ENCODE measurements around the gene FGG. TPM values are rescaled to one million over a fixed set of nuclear protein-coding genes. Genes with fewer than 3 reads are reported as not detected.

FGG gene
- not detected in 2 replicates for total RNA-seq

DNA sequence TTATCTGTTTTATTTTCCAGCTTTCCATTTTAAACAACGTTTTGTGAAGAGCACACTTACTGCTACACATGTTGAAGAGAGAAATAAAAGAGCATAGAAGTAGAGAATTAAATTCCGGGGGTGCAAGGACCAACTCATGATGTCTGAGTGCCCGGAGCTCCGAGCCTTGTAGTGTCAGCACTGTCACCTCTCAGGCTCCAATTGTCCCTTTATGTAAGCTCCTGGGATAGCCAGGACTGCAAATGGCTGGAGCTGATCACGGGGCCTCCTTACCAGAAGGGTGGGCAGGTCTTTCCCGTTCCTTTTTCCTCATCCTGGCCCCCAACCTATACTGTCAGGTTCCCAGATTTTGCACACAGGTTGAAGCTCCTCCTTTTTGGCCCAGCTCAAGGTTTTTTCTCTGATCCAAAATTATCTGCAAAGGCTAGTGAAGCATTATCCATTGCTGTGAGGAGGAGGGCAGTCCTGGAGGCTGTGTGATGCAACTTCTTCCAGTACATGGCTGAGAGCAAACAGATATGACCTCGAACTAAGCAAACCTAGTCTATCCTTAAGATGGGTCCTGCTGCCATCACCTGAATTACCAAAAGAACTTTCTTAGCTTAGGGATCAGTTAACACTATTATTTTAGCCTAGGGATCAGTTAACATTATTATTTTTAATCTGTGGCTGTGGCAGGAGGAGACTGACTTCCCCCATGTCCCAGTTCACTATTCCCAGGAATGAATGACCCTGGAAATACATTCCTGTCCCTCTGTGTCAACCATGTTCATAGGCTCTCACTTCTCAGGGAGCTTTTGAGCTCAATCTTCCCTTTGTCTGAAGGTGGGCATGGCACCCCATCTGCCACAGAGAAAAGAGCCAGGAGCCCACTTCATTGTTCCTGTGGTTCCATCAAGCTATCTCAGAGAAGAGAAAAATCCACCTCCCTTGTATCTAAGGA lies at the start of gene FGG:
Gene FGG, minus strand, starts transcription at position 185 of the 943 bp plus-strand sequence. Its CDS starts 47 bp downstream, at position 138.
- DNase-seq (ENCODE audit: low spot score) = no peak
- Mint-ChIP-seq H3K9me3 (peaks cover 4% of the 10 kb centered on the region), H3K36me3 (ENCODE audit: low read depth) (no peaks in the 10 kb centered on the region), H3K27me3 (ENCODE audit: insufficient read depth) (peaks cover 20% of the 10 kb centered on the region), H3K4me1 (ENCODE audit: low read depth) (peaks cover 13% of the 10 kb centered on the region), H3K27ac (no peak within 1 kb of the TSS), H3K4me3 (no peak within 1 kb of the TSS)
- intact Hi-C loops (cut with micrococcal nuclease) = no loop called here

GRCh38 chr4:154660052-154660451 lies 47.6 kb upstream of the FGG start:
- H3K4me1 Mint-ChIP-seq (ENCODE audit: low read depth) = no peaks in the 10 kb centered on the region
- DNase-seq (ENCODE audit: low spot score) = no peak
- no peaks in the 10 kb centered on the region for H3K9me3 Mint-ChIP-seq
- H3K27me3 Mint-ChIP-seq (ENCODE audit: insufficient read depth) = peaks cover 3% of the 10 kb centered on the region
- H3K36me3 Mint-ChIP-seq (ENCODE audit: low read depth) = no peaks in the 10 kb centered on the region
- H3K27ac Mint-ChIP-seq = no peak overlapping the region
- intact Hi-C loops (cut with micrococcal nuclease) = no loop called here
- no peak overlapping the region for H3K4me3 Mint-ChIP-seq

DNA sequence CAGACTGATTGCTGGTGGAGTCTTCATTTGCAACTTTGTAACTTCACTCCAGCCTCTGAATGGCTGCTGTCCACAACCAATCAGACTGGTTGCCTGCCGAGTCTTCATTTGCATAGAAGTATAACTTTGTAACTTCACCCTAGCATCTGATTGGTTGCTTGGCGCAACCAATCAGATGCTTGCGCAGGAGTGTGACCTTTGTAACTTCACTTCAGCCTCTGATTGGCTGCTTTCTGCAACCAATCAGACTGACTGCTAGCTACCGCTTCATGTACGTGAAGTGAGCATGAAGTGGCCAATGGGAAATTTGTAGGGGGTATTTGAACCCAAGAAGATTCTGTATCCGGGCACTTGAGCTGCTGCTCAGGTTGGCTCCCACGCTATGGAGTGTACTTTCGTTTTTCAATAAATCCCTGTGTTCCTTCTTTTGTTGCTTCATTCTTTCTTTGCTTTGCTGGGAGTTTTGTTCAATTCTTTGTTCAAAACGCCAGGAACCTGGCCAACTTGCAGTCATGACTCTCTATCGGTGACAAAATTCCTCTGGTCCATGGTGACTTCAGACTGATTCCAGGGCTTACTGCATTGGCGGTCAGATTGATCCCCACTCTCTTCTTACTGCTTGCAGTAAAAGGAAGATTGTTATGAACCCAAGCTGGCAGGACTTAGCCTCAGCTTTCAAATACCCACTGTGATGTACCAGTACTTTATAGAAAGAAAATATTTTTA lies 46.4 kb upstream of the FGG start:
- H3K36me3 Mint-ChIP-seq (ENCODE audit: low read depth) = no peaks in the 10 kb centered on the region
- DNase-seq (ENCODE audit: low spot score) = no peak

GRCh38 chr4:154643493-154643892 lies 31.0 kb upstream of the FGG start:
- Mint-ChIP-seq H3K4me1 (ENCODE audit: low read depth) (no peaks in the 10 kb centered on the region), H3K27me3 (ENCODE audit: insufficient read depth) (peaks cover 2% of the 10 kb centered on the region), H3K4me3 (no peak overlapping the region), H3K27ac (no peak overlapping the region), H3K9me3 (no peaks in the 10 kb centered on the region), H3K36me3 (ENCODE audit: low read depth) (no peaks in the 10 kb centered on the region)
- DNase-seq (ENCODE audit: low spot score) = no peak
- intact Hi-C loops (cut with micrococcal nuclease) = no loop called here

More for the DNA sequence above, 46.4 kb upstream of the FGG start:
- Mint-ChIP-seq H3K4me1 (ENCODE audit: low read depth) (no peaks in the 10 kb centered on the region), H3K27me3 (ENCODE audit: insufficient read depth) (peaks cover 7% of the 10 kb centered on the region), H3K9me3 (no peaks in the 10 kb centered on the region), H3K4me3 (no peak overlapping the region), H3K27ac (no peak overlapping the region)
- intact Hi-C loops (cut with micrococcal nuclease) = no loop called here

DNA sequence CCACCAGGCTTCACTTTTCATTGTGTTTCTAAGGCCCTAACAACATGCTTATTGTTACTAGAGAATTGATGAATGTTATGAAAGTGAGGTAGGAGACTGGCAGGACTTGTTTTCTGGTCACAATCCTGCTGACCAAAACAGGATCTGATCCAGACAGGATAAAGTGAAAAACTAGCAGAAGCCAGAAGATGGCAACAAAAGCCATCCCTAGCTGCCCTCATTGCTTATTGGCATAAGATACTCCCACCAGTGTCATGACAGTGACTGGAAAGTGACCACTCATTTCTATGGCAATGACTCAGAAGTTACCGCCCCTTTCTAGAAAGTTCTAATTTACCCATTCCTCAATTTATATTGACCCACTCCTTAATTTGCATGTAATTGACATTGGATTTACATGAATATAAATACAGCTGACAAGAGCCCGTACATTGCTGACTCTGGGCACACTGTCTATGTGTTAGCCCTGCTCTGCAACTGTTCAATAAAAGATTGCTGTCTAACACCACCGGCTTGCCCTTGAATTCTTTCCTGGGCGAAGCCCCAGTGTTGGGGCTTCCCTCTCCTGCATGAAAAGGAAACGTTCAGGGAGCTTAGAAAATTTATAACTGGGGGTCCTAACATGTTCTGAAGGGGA lies 30.0 kb upstream of the FGG start:
- Mint-ChIP-seq H3K27ac (no peak overlapping the region), H3K36me3 (ENCODE audit: low read depth) (no peaks in the 10 kb centered on the region), H3K4me1 (ENCODE audit: low read depth) (no peaks in the 10 kb centered on the region), H3K4me3 (no peak overlapping the region), H3K27me3 (ENCODE audit: insufficient read depth) (peaks cover 2% of the 10 kb centered on the region), H3K9me3 (no peaks in the 10 kb centered on the region)
- no peak for DNase-seq (ENCODE audit: low spot score)
- intact Hi-C loops (cut with micrococcal nuclease) = no loop called here

- H3K27me3 Mint-ChIP-seq (ENCODE audit: insufficient read depth) = peaks cover 2% of the 10 kb centered on the region
These were observed 28.5 kb upstream of the FGG start for GRCh38 chr4:154640999-154641398.

GRCh38 chr4:154634058-154634457 lies 21.6 kb upstream of the FGG start:
- no peak for DNase-seq (ENCODE audit: low spot score)
- Mint-ChIP-seq H3K4me1 (ENCODE audit: low read depth) (no peaks in the 10 kb centered on the region), H3K9me3 (no peaks in the 10 kb centered on the region), H3K27ac (no peak overlapping the region), H3K27me3 (ENCODE audit: insufficient read depth) (peaks cover 3% of the 10 kb centered on the region), H3K36me3 (ENCODE audit: low read depth) (no peaks in the 10 kb centered on the region), H3K4me3 (no peak overlapping the region)
- intact Hi-C loops (cut with micrococcal nuclease) = no loop called here

More at GRCh38 chr4:154640999-154641398, 28.5 kb upstream of the FGG start:
- no peak overlapping the region for H3K4me3 Mint-ChIP-seq
- H3K36me3 Mint-ChIP-seq (ENCODE audit: low read depth) = no peaks in the 10 kb centered on the region
- no peak for DNase-seq (ENCODE audit: low spot score)
- H3K4me1 Mint-ChIP-seq (ENCODE audit: low read depth) = no peaks in the 10 kb centered on the region
- no peaks in the 10 kb centered on the region for H3K9me3 Mint-ChIP-seq
- H3K27ac Mint-ChIP-seq = no peak overlapping the region
- intact Hi-C loops (cut with micrococcal nuclease) = no loop called here

GRCh38 chr4:154631828-154632227 lies 19.4 kb upstream of the FGG start:
- H3K4me3 Mint-ChIP-seq = no peak overlapping the region
- H3K4me1 Mint-ChIP-seq (ENCODE audit: low read depth) = no peaks in the 10 kb centered on the region
- H3K27me3 Mint-ChIP-seq (ENCODE audit: insufficient read depth) = peaks cover 3% of the 10 kb centered on the region
- no peaks in the 10 kb centered on the region for H3K36me3 Mint-ChIP-seq (ENCODE audit: low read depth)
- no peaks in the 10 kb centered on the region for H3K9me3 Mint-ChIP-seq
- no peak overlapping the region for H3K27ac Mint-ChIP-seq
- DNase-seq (ENCODE audit: low spot score) = no peak
- intact Hi-C loops (cut with micrococcal nuclease) = no loop called here

- intact Hi-C loops (cut with micrococcal nuclease) = no loop called here
- no peaks in the 10 kb centered on the region for H3K4me1 Mint-ChIP-seq (ENCODE audit: low read depth)
- no peak overlapping the region for H3K27ac Mint-ChIP-seq
These were observed 17.9 kb upstream of the FGG start for GRCh38 chr4:154630324-154630723.

GRCh38 chr4:154626793-154627484 lies 14.5 kb upstream of the FGG start:
- Mint-ChIP-seq H3K9me3 (no peaks in the 10 kb centered on the region), H3K4me3 (no peak overlapping the region), H3K36me3 (ENCODE audit: low read depth) (no peaks in the 10 kb centered on the region), H3K27me3 (ENCODE audit: insufficient read depth) (peaks cover 21% of the 10 kb centered on the region), H3K4me1 (ENCODE audit: low read depth) (no peaks in the 10 kb centered on the region), H3K27ac (no peak overlapping the region)
- intact Hi-C loops (cut with micrococcal nuclease) = no loop called here
- DNase-seq (ENCODE audit: low spot score) = peak; percentile 10

More at GRCh38 chr4:154630324-154630723, 17.9 kb upstream of the FGG start:
- no peak overlapping the region for H3K4me3 Mint-ChIP-seq
- H3K27me3 Mint-ChIP-seq (ENCODE audit: insufficient read depth) = peaks cover 15% of the 10 kb centered on the region
- H3K9me3 Mint-ChIP-seq = no peaks in the 10 kb centered on the region
- DNase-seq (ENCODE audit: low spot score) = no peak
- no peaks in the 10 kb centered on the region for H3K36me3 Mint-ChIP-seq (ENCODE audit: low read depth)

DNA sequence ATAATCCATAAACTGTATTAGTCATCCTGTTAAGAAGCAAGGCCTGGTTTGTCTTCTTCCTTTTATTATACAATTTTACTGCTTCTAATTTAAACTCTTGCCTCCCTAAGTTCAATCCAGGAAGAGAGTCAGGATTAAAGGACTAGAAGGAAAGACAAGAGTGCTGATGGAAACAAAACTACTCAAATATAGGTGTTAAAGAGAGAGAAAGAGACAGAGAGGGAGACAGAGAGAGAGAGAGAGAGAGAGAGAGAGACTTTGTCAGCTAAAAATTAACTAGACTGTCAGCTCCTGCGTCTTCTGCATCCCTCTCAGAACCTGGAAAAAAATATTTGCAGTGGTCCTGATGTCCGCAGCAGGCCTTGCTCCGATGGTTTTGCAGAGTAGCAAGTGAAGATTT lies 13.5 kb upstream of the FGG start:
- no peaks in the 10 kb centered on the region for H3K9me3 Mint-ChIP-seq
- no peak overlapping the region for H3K4me3 Mint-ChIP-seq
- no peaks in the 10 kb centered on the region for H3K4me1 Mint-ChIP-seq (ENCODE audit: low read depth)
- H3K27me3 Mint-ChIP-seq (ENCODE audit: insufficient read depth) = peaks cover 27% of the 10 kb centered on the region
- intact Hi-C loops (cut with micrococcal nuclease) = no loop called here
- DNase-seq (ENCODE audit: low spot score) = no peak
- H3K36me3 Mint-ChIP-seq (ENCODE audit: low read depth) = no peaks in the 10 kb centered on the region
- no peak overlapping the region for H3K27ac Mint-ChIP-seq

- Mint-ChIP-seq H3K4me1 (ENCODE audit: low read depth) (no peaks in the 10 kb centered on the region), H3K27ac (no peak overlapping the region), H3K9me3 (no peaks in the 10 kb centered on the region), H3K27me3 (ENCODE audit: insufficient read depth) (peaks cover 23% of the 10 kb centered on the region), H3K36me3 (ENCODE audit: low read depth) (no peaks in the 10 kb centered on the region), H3K4me3 (no peak overlapping the region)
- intact Hi-C loops (cut with micrococcal nuclease) = loop anchor here (2.0 kb wide), 1 partner anchor 295 kb away; no protein-coding TSS in a partner anchor
- DNase-seq (ENCODE audit: low spot score) = no peak
These were observed 11.5 kb upstream of the FGG start for GRCh38 chr4:154623995-154624394.

Measured in activated T-helper 1 cell treated with anti-CD3 and anti-CD28 coated beads, Interleukin-12 subunit alpha, Interleukin-12 subunit beta, Interleukin-2, Interleukin-4 antibody, amounts not matched to agents 30 ng/mL and 10 ng/mL and 1 ng/mL, durations not matched to agents 14 hours and 24 hours and 36 hours (primary cell).